Measurements from ENCODE around the gene EVPL.

DNA sequence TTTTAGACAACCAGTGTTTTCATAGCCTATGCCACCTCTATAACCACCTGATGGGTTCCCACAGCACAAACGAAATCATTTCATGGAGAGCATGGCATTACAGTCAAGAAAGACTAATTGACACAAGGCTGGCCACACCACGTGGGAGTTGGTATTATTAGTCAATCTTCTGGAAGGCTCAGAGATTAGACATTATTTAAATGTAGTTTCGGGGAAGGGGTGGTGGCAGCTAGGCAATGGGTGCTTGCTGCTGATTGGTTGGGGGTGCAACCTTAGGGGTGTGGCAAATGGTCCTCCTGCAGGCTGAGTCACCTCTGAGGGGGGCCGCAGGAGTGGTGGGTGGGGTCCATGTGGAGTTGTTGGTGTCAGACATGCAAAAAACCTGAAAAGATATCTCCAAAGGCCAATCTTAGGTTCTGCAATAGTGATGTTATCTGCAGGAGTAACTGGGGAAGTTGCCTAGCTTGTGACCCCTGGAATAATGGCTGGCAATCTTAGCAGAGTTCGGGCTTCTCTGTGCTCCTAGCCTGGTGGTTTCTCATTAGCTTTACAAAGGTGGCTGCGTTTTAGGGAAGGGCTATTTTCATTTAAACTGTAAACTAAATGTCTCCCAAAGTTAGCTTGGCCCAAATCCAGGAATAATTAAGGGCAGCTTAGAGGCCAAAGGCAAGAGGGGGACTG lies 43.5 kb downstream of the EVPL start:
- TF ChIP-seq, protein P1, sequence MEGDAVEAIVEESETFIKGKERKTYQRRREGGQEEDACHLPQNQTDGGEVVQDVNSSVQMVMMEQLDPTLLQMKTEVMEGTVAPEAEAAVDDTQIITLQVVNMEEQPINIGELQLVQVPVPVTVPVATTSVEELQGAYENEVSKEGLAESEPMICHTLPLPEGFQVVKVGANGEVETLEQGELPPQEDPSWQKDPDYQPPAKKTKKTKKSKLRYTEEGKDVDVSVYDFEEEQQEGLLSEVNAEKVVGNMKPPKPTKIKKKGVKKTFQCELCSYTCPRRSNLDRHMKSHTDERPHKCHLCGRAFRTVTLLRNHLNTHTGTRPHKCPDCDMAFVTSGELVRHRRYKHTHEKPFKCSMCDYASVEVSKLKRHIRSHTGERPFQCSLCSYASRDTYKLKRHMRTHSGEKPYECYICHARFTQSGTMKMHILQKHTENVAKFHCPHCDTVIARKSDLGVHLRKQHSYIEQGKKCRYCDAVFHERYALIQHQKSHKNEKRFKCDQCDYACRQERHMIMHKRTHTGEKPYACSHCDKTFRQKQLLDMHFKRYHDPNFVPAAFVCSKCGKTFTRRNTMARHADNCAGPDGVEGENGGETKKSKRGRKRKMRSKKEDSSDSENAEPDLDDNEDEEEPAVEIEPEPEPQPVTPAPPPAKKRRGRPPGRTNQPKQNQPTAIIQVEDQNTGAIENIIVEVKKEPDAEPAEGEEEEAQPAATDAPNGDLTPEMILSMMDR (IDR thresholded peaks at IDR 0.05): no peak
- TF ChIP-seq POLR2A (IDR thresholded peaks at IDR 0.05): no peak
